Head of caudate nucleus (tissue), 42 donors: ENCODE measurements around the gene EHF.
A peak's percentile ranks its signal among the peaks of the same experiment; 100 is the strongest.

Experiments
- DNase-seq, 42 donors: peaks; one replicate each; pipeline versions ENCODE4 v3.0.0 to v3.0.0-alpha.2; 2020 to 2021; ENCODE audit warnings: mixed read lengths in 7 of 42
- intact Hi-C: fragments of 100-400 bp; cut with DNase I; formaldehyde crosslinking; loops from one replicate; pipeline ENCODE4 v1.15.0; 2022

EHF gene

GRCh38 chr11:34654483-34655334 is 33.8 kb downstream of the EHF start:
- DNase-seq, result peak in 39 of 42 donors; percentile 30 to 87 (median 63)
- intact Hi-C loops, result no loop called here

GRCh38 chr11:34655335-34656008 is 34.6 kb downstream of the EHF start:
- no peak for DNase-seq
- intact Hi-C loops, result no loop called here

GRCh38 chr11:34656062-34656720 is 35.3 kb downstream of the EHF start:
- intact Hi-C loops, result no loop called here
- DNase-seq, result peak in 38 of 42 donors; percentile 15 to 84 (median 60)

- DNase-seq, result no peak
- intact Hi-C loops, result no loop called here
Observed at GRCh38 chr11:34658071-34659015, 37.5 kb downstream of the EHF start.

- intact Hi-C loops, result no loop called here
- no peak for DNase-seq
Observed at GRCh38 chr11:34659096-34659733, 38.3 kb downstream of the EHF start.

- DNase-seq, result no peak
- intact Hi-C loops, result no loop called here
Observed at GRCh38 chr11:34665077-34665835, 44.4 kb downstream of the EHF start.

- intact Hi-C loops, result no loop called here
Observed at GRCh38 chr11:34667810-34668582, 47.1 kb downstream of the EHF start.

GRCh38 chr11:34668583-34669053 is 47.7 kb downstream of the EHF start:
- intact Hi-C loops, result no loop called here
- no peak for DNase-seq

More at GRCh38 chr11:34667810-34668582, 47.1 kb downstream of the EHF start:
- no peak for DNase-seq

GRCh38 chr11:34669458-34669857 is 48.6 kb downstream of the EHF start:
- intact Hi-C loops, result no loop called here
- no peak for DNase-seq

- intact Hi-C loops, result no loop called here
- no peak for DNase-seq
Observed at GRCh38 chr11:34671117-34671516, 50.2 kb downstream of the EHF start.

- DNase-seq, result no peak
- intact Hi-C loops, result no loop called here
Observed at GRCh38 chr11:34671946-34672345, 51.1 kb downstream of the EHF start.

- intact Hi-C loops, result no loop called here
Observed at GRCh38 chr11:34674038-34674437, 53.1 kb downstream of the EHF start.

GRCh38 chr11:34676227-34676626 is 55.3 kb downstream of the EHF start:
- DNase-seq, result no peak
- intact Hi-C loops, result no loop called here

More at GRCh38 chr11:34674038-34674437, 53.1 kb downstream of the EHF start:
- DNase-seq, result no peak

GRCh38 chr11:34679681-34680080 is 58.8 kb downstream of the EHF start:
- DNase-seq, result no peak

GRCh38 chr11:34680206-34680605 is 59.3 kb downstream of the EHF start:
- intact Hi-C loops, result no loop called here
- DNase-seq, result no peak

More at GRCh38 chr11:34679681-34680080, 58.8 kb downstream of the EHF start:
- intact Hi-C loops, result no loop called here

- intact Hi-C loops, result no loop called here
- DNase-seq, result no peak
Observed at GRCh38 chr11:34680918-34681586, 60.2 kb downstream of the EHF start.
